ENCODE measurements around the gene KRT6A. TPM values are rescaled to one million over a fixed set of nuclear protein-coding genes. Genes with fewer than 3 reads are reported as not detected.

KRT6A gene
- total RNA-seq, 3 donors from 2014 or later (not counting 1 experiment from before 2014, with no cell fraction given): not detected

GRCh38 chr12:52519387-52519703 is 26.3 kb upstream of the KRT6A start:
- Histone ChIP-seq H3K9me3 (ENCODE audit: control insufficient read depth, insufficient read depth, low read length) (no peaks in the 10 kb centered on the region), H3K36me3 (ENCODE audit: control insufficient read depth, insufficient read depth, low read length) (no peaks in the 10 kb centered on the region), H3K4me1 (ENCODE audit: control insufficient read depth, insufficient read depth, low read length) (peaks cover 6% of the 10 kb centered on the region), H3K4me3 (ENCODE audit: low read length) (no peak overlapping the region), H3K27ac (ENCODE audit: low read length) (no peak overlapping the region), H3K27me3 (ENCODE audit: control insufficient read depth, insufficient read depth, low read length) (no peaks in the 10 kb centered on the region)
- Mint-ChIP-seq H3K27me3 (ENCODE audit: low read depth in 2 of 2) (peaks cover 3 to 9% of the 10 kb centered on the region in 2 donors), H3K4me1 (peaks cover 5 to 6% of the 10 kb centered on the region in 2 donors), H3K9me3 (no peaks in the 10 kb centered on the region), H3K27ac (no peak overlapping the region), H3K4me3 (no peak overlapping the region), H3K36me3 (no peaks in the 10 kb centered on the region)
- intact Hi-C loops (cut with micrococcal nuclease): no loop called here
- DNase-seq (no peak), ATAC-seq (no peak)
- no peak for TF ChIP-seq CTCF (IDR thresholded peaks at IDR 0.05)
- WGBS (ENCODE audit: insufficient coverage): 72% methylated on average over 3 of the region's 3 CpGs

GRCh38 chr12:52518574-52519386 is 25.7 kb upstream of the KRT6A start:
- Histone ChIP-seq H3K36me3 (ENCODE audit: control insufficient read depth, insufficient read depth, low read length) (no peaks in the 10 kb centered on the region), H3K9me3 (ENCODE audit: control insufficient read depth, insufficient read depth, low read length) (no peaks in the 10 kb centered on the region), H3K27ac (ENCODE audit: low read length) (no peak overlapping the region), H3K4me3 (ENCODE audit: low read length) (no peak overlapping the region), H3K4me1 (ENCODE audit: control insufficient read depth, insufficient read depth, low read length) (peaks cover 4% of the 10 kb centered on the region), H3K27me3 (ENCODE audit: control insufficient read depth, insufficient read depth, low read length) (no peaks in the 10 kb centered on the region)
- H3K36me3 Mint-ChIP-seq: no peaks in the 10 kb centered on the region
- H3K9me3 Mint-ChIP-seq: no peaks in the 10 kb centered on the region
- no peak for ATAC-seq
- peak in 1 of 2 donors; percentile 8 for DNase-seq
- peaks cover 5 to 6% of the 10 kb centered on the region in 2 donors for H3K4me1 Mint-ChIP-seq
- H3K27me3 Mint-ChIP-seq (ENCODE audit: low read depth in 2 of 2): peaks cover 3 to 9% of the 10 kb centered on the region in 2 donors
- 86% methylated on average over 7 of the region's 8 CpGs for WGBS (ENCODE audit: insufficient coverage)
- TF ChIP-seq CTCF (IDR thresholded peaks at IDR 0.05): no peak
- intact Hi-C loops (cut with micrococcal nuclease): no loop called here
- H3K4me3 Mint-ChIP-seq: no peak overlapping the region
- no peak overlapping the region for H3K27ac Mint-ChIP-seq

GRCh38 chr12:52517888-52518287 is 24.8 kb upstream of the KRT6A start:
- H3K36me3 ChIP-seq (ENCODE audit: control insufficient read depth, insufficient read depth, low read length): no peaks in the 10 kb centered on the region
- Mint-ChIP-seq H3K36me3 (no peaks in the 10 kb centered on the region), H3K4me3 (no peak overlapping the region), H3K4me1 (peaks cover 5 to 6% of the 10 kb centered on the region in 2 donors), H3K9me3 (no peaks in the 10 kb centered on the region), H3K27me3 (ENCODE audit: low read depth in 2 of 2) (peaks cover 3 to 9% of the 10 kb centered on the region in 2 donors), H3K27ac (no peak overlapping the region)
- TF ChIP-seq CTCF (IDR thresholded peaks at IDR 0.05): no peak
- H3K27me3 ChIP-seq (ENCODE audit: control insufficient read depth, insufficient read depth, low read length): no peaks in the 10 kb centered on the region
- 95% methylated on average over 5 of the region's 5 CpGs for WGBS (ENCODE audit: insufficient coverage)
- H3K4me3 ChIP-seq (ENCODE audit: low read length): no peak overlapping the region
- intact Hi-C loops (cut with micrococcal nuclease): no loop called here
- DNase-seq (peak in 1 of 2 donors; percentile 4), ATAC-seq (no peak)
- no peaks in the 10 kb centered on the region for H3K9me3 ChIP-seq (ENCODE audit: control insufficient read depth, insufficient read depth, low read length)
- H3K27ac ChIP-seq (ENCODE audit: low read length): no peak overlapping the region
- H3K4me1 ChIP-seq (ENCODE audit: control insufficient read depth, insufficient read depth, low read length): peaks cover 4% of the 10 kb centered on the region

Measured in natural killer cell (primary cell).